ENCODE data around the gene AQP7.

DNA sequence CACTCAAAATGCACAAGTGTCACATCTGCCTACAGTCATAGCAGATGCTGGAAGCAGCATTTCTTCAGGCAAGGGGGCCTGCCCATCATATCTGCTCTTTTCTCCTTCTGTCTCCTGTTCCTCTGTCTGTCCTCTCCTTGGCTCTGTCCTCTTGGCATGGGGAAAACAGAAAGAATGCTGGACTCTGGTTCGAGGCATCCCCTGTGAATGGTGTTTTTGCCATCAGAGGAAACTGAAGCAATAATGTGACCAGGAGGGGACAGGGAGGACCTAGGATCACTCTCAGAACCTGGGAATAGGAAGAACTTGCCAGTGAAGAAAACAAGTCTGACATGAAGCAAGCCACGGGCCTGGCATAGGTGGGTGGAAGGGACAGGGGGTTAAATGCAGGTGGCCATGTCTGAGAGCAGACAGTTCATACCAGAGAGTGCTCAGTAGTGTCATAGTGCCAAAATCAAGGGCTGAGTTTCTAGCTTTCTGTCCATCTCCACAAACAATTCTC is 35.3 kb downstream of the AQP7 start:
- TF ChIP-seq, protein P1, sequence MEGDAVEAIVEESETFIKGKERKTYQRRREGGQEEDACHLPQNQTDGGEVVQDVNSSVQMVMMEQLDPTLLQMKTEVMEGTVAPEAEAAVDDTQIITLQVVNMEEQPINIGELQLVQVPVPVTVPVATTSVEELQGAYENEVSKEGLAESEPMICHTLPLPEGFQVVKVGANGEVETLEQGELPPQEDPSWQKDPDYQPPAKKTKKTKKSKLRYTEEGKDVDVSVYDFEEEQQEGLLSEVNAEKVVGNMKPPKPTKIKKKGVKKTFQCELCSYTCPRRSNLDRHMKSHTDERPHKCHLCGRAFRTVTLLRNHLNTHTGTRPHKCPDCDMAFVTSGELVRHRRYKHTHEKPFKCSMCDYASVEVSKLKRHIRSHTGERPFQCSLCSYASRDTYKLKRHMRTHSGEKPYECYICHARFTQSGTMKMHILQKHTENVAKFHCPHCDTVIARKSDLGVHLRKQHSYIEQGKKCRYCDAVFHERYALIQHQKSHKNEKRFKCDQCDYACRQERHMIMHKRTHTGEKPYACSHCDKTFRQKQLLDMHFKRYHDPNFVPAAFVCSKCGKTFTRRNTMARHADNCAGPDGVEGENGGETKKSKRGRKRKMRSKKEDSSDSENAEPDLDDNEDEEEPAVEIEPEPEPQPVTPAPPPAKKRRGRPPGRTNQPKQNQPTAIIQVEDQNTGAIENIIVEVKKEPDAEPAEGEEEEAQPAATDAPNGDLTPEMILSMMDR (IDR thresholded peaks at IDR 0.05; ENCODE audit: borderline replicate concordance, extremely low read depth, low read length, poor library complexity, severe bottlenecking), result no peak
- no peak for TF ChIP-seq EZH2 (IDR thresholded peaks at IDR 0.05; ENCODE audit: borderline replicate concordance, low read depth, low read length, severe bottlenecking)
